ENCODE measurements around the gene RHOF.

RHOF gene

GRCh38 chr12:121793440-121793837 is at the start of gene RHOF:
Gene RHOF, minus strand, starts transcription at chr12:121793688. Its CDS starts 55 bp downstream, at chr12:121793633.
- DNase-seq, result no peak

GRCh38 chr12:121839993-121840761 is 46.7 kb upstream of the RHOF start:
- DNase-seq, result no peak

DNA sequence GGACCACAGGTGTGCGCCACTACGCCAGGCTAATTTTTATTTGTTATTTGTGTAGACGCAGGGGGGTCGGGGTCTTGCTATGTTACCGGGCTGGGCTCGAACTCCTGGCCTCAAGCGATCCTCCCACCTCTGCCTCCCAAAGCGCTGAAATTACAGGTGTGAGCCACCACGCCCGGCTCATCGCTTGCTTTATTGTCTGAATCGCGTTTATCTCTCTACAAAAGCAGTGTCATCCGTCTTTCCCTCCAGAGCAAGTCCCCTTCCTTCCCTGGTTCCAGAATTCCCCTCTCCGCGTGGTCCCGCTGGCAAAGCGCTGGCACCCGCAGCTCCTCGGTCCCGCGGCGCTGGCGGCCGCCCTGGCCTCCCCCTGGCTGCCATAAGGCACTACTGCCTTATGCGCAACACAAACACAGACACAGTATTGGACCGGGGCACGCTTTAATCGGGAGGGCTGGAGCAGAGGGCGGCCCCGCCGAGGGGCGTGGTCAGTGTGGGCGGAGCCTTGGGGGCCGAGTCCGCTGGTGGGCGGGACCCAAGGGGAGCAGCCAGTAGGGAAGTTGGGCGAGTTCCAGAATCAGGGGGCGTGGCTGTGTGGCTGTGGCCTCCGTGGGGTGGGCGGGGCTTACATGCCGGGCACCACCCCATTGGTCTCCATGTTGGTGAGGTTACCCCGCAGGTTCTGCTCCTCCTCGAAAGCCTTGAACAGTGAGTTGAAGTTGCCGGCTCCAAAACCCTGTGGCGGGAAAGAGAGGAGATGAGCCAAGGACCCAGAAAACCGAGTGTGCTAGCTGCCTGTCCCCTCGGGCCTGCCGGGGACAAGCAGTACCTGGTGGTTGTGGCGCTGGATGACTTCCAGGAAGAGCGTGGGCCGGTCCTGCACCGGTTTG is 45.9 kb upstream of the RHOF start:
- DNase-seq, result no peak

GRCh38 chr12:121838126-121838525 is 44.6 kb upstream of the RHOF start:
- DNase-seq, result no peak

DNA sequence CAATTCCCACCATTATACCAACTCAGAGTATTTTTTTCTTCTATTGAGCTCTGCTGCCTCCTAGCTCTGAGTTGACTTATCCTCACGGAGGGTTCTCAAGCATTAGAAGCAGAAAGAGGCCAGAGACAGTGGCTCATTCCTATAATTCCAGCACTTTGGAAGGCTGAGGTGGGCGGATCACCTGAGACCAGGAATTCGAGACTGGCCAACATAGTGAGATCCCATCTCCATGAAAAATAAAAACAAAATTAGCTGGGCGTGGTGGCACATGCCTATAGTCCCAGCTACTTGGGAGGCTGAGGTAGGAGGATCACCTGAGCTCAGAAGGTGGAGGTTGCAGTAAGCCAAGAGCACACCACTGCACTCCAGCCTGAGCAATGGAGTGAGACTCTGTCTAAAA is 44.2 kb upstream of the RHOF start:
- DNase-seq, result no peak

- DNase-seq, result no peak
Observed at GRCh38 chr12:121831571-121832245, 38.2 kb upstream of the RHOF start.

DNA sequence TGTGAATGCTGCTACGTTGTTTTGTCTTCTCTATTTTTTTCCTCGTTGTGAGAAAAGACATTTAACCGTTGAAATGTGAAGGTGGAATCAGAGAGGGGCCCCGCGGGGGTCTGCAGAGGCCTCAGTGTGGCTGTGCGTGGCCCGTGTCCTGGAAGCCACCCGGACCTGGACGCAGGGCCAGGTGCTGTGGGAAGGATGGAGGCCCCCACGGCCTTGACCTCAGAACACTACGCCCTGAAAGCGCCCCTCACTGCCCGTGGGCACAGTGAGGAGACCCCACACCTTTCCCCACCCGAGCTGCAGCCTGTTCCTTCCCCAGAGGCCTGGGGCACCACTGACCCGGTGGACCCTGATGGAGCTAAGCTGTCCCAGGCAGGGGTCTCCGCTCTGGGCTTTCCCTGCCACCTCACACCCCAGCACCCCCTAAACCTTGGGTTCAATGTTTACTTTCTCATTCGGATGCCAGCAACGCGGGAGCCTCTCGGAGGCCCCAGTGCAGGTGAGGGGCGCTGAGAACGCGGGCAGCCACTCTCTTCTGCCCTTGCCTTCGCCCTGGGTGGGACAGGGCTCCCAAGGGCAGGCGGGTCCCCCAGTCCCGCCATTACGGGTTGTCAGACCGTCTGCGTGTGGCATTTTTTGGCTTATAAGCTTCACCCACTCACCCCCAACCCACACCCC is 37.2 kb upstream of the RHOF start:
- DNase-seq, result no peak

- DNase-seq, result no peak
Observed at GRCh38 chr12:121830134-121830533, 36.6 kb upstream of the RHOF start.

DNA sequence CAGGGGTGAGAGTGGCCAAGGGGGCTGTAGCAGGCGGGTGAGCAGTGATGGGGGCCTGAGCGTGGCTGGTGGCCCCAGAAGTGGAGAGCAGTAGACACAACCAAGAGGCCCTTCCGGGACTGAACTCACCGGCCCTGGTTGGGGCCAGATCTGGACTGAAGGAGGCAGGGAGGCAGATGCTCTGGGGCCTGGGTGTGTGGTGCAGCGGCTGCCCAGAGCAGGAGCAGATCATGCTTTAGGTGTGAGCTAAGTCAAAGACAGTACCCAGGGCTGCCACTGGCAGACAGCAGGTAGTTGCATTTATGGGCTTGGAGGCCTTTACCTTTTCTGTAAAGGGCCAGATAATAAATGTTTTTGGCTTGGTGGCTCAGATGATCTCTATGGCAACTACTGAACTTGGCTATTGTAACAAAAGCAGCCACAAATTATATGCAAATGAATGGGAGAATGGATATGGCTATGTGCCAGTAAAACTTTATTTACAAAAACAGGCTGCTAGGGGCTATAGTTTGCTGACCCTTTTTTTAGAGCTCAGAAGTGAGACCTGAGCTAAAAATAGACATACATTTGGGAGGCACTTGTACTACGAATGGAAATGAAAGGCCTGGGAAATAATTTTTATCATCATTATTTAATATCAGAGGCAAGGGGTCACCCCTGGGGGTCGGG is 35.9 kb upstream of the RHOF start:
- DNase-seq, result no peak

DNA sequence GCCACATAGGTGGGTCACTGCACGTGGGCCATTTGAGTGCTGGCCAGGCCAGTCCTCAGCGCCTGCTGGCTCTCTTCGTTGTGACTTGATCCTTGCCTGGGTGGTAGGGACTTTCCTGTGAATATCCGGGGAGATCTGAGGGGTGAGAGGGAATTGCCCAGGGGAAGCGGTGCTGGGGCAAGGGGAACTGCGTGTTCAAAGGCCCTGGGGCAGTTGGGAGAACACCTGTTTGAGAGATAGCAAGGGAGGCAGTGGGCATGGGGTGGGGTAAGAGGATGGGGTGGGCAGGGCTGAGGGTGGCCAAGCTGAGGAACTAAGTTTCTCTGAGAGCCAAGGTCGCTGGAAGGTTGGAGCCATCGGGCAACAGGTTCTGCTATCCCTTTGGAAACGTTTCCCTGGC is 35.3 kb upstream of the RHOF start:
- no peak for DNase-seq

GRCh38 chr12:121828306-121828705 is 34.8 kb upstream of the RHOF start:
- no peak for DNase-seq

GRCh38 chr12:121827351-121828099 is 34.0 kb upstream of the RHOF start:
- no peak for DNase-seq

- no peak for DNase-seq
Observed at GRCh38 chr12:121826318-121827150, 33.0 kb upstream of the RHOF start.

DNA sequence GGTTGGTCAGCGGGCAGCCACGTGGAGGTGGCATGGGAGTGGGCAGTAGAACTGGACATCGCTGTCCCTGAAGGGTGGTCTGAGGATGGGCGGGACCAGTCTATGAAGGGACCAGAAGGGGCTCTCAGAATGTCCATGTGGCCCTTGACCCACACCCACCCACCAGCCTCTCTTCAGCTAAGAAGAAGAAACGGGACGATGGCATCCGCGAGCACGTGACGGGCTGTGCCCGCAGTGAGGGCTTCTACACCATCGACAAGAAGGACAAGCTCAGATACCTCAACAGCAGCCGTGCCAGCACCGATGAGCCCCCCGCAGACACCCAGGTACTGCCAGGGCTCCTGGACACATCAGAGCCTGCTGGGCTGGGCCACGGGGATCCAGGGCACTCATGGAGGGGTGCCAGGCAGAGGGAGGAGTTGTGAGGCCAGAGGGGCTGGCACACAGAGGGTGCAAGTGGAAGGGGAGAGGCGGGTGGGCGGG is 31.6 kb upstream of the RHOF start:
- no peak for DNase-seq

- DNase-seq, result no peak
Observed at GRCh38 chr12:121823727-121824115, 30.2 kb upstream of the RHOF start.

- no peak for DNase-seq
Observed at GRCh38 chr12:121823101-121823726, 29.7 kb upstream of the RHOF start.

- DNase-seq, result no peak
Observed at GRCh38 chr12:121822393-121823100, 29.1 kb upstream of the RHOF start.

DNA sequence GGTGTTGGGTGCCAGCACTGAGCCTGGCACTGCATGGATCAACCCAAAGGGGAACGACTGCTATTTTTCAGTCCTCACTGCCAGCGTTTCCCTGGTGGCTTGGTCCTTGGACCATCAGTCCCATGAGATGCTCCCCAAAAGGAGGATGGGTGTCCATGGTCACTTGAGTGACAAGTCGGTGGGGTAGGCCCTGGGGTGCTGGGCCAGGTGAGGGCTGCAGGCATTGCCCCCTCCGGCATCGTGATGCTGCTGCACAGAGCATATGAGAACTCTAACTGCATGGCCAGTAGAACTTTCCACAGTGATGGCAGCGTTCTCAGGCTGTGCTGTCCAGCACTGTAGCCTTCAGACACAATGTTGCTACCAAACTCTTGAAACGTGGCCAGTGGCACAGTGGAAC is 26.6 kb upstream of the RHOF start:
- DNase-seq, result no peak

- DNase-seq, result no peak
Observed at GRCh38 chr12:121819212-121819949, 25.9 kb upstream of the RHOF start.

Data from cortex of kidney (tissue), 1 donor.